HFF-Myc (cell line): ENCODE data around the gene DPP9.

ENCODE experiments used
- DNase-seq: peaks from one replicate; pipeline ENCODE4 v3.0.0-alpha.2; 2011; ENCODE audit warnings: low read depth; ENCODE audit errors: extremely low read depth
- H3K4me3 ChIP-seq: replicated peaks from 2 replicates; pipeline ENCODE4 v1.5.1; 2011; ENCODE audit warnings: low read depth, mild to moderate bottlenecking, control low read depth, low read length
- TF ChIP-seq, protein P1 (sequence below): IDR thresholded peaks from 2 replicates; pipeline ENCODE4 v1.5.1; 2012; ENCODE audit warnings: mild to moderate bottlenecking, low read depth, low read length, control low read depth; ENCODE audit errors: missing control alignments

Gene DPP9

GRCh38 chr19:4657835-4658234, 65.8 kb downstream of the DPP9 start:
- TF ChIP-seq, protein P1, sequence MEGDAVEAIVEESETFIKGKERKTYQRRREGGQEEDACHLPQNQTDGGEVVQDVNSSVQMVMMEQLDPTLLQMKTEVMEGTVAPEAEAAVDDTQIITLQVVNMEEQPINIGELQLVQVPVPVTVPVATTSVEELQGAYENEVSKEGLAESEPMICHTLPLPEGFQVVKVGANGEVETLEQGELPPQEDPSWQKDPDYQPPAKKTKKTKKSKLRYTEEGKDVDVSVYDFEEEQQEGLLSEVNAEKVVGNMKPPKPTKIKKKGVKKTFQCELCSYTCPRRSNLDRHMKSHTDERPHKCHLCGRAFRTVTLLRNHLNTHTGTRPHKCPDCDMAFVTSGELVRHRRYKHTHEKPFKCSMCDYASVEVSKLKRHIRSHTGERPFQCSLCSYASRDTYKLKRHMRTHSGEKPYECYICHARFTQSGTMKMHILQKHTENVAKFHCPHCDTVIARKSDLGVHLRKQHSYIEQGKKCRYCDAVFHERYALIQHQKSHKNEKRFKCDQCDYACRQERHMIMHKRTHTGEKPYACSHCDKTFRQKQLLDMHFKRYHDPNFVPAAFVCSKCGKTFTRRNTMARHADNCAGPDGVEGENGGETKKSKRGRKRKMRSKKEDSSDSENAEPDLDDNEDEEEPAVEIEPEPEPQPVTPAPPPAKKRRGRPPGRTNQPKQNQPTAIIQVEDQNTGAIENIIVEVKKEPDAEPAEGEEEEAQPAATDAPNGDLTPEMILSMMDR, result no peak
- H3K4me3 ChIP-seq, result no peak overlapping the region
- DNase-seq, result no peak

GRCh38 chr19:4657262-4657661, 66.4 kb downstream of the DPP9 start:
- no peak for DNase-seq
- H3K4me3 ChIP-seq, result no peak overlapping the region
- TF ChIP-seq, protein P1, result no peak

DNA sequence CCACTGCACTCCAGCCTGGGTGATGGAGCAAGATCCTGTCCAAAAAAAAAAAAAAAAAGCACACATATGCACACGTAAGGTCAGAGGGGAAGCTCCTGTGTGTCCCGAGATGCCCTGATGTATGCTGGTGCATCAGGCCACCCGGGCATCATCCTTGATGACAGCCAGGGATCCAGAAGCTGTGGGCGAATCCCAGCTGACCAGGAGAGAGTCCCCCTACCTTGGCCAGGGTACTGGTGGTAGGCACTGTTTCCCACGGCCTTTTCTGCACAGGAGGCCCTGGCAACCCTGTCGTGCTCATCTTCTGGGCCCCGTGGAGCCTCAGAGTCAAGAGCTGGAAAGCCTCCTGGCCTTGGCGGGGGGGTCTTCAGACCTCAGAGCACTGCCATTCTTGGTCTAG, 67.5 kb downstream of the DPP9 start:
- DNase-seq, result no peak
- no peak overlapping the region for H3K4me3 ChIP-seq
- TF ChIP-seq, protein P1, result no peak

- no peak for DNase-seq
- no peak overlapping the region for H3K4me3 ChIP-seq
- TF ChIP-seq, protein P1, result no peak
Observed at GRCh38 chr19:4654437-4655361, 68.9 kb downstream of the DPP9 start.

- DNase-seq, result no peak
- no peak overlapping the region for H3K4me3 ChIP-seq
- TF ChIP-seq, protein P1, result no peak
Observed at GRCh38 chr19:4653793-4654436, 69.7 kb downstream of the DPP9 start.

GRCh38 chr19:4652075-4652474, 71.6 kb downstream of the DPP9 start:
- TF ChIP-seq, protein P1, result no peak
- no peak for DNase-seq
- no peak overlapping the region for H3K4me3 ChIP-seq
